Thyroid gland (tissue), 4 donors: Measurements from ENCODE around the gene ZNF22. TPM values are rescaled to one million over a fixed set of nuclear protein-coding genes. Genes with fewer than 3 reads are reported as not detected.
A peak's percentile ranks its signal among the peaks of the same experiment; 100 is the strongest.

Source experiments
- DNase-seq, 2 donors: peaks; one replicate each; pipeline ENCODE4 v3.0.0-alpha.2; 2019
- H3K27ac ChIP-seq, 3 donors: fragments of 200-600 bp; sonication (generic); 1 replicate in 2 of 3; 2 replicates in 1 of 3; pipeline ENCODE4 v1.5.1; 2016 to 2019; ENCODE audit warnings: mild to moderate bottlenecking in 1 of 3, moderate library complexity in 1 of 3
- H3K27me3 ChIP-seq: fragments of 200-600 bp; sonication (generic); one replicate; pipeline ENCODE4 v1.5.1; 2019
- H3K36me3 ChIP-seq, 2 donors: fragments of 200-600 bp; sonication (generic); one replicate each; pipeline ENCODE4 v1.5.1; 2016 to 2019
- H3K4me1 ChIP-seq, 2 donors: fragments of 200-600 bp; sonication (generic); one replicate each; pipeline ENCODE4 v1.5.1; 2017 to 2019
- H3K4me3 ChIP-seq, 3 donors: fragments of 200-600 bp; sonication (generic); replicated peaks in 1 of 3; 1 replicate in 2 of 3; 2 replicates in 1 of 3; pipeline ENCODE4 v1.5.1; 2016; ENCODE audit warnings: mild to moderate bottlenecking in 1 of 3
- H3K9me3 ChIP-seq: fragments of 200-600 bp; sonication (generic); one replicate; pipeline ENCODE4 v1.5.1; 2017
- POLR2A ChIP-seq, 2 donors: fragments of 450-650 bp; IDR thresholded peaks; one replicate each; pipeline ENCODE4 v1.6.1; 2017; ENCODE audit warnings: antibody characterized with exemption in 2 of 2, mild to moderate bottlenecking in 2 of 2, moderate library complexity in 1 of 2
- WGBS, 2 donors: methylation state at CpG; one replicate each; pipeline ENCODE4 v1.1.5; 2017; 5-methylcytosine and 5-hydroxymethylcytosine counted together
- intact Hi-C: fragments of 100-400 bp; cut with DNase I; formaldehyde crosslinking; loops from one replicate; pipeline ENCODE4 v1.15.1; 2023
- total RNA-seq, 4 donors: library from RNA; depleted of rRNA; stranded (reverse); fragments of >200 nt; gene quantifications; one replicate each; pipeline ENCODE4 v1.2.3, GENCODE V29; 2016
- TF ChIP-seq, protein P1 (sequence below), 6 experiments: fragments of 200-600 bp in 3 of 6; fragments of 450-650 bp in 3 of 6; sonication (generic) in 3 of 6; IDR thresholded peaks; one replicate each; pipeline ENCODE4 v1.5.1; 2016 to 2019; ENCODE audit warnings: antibody characterized with exemption in 6 of 6, mild to moderate bottlenecking in 2 of 6, inconsistent platforms in 1 of 6, moderate library complexity in 1 of 6

The ZNF22 gene
- total RNA-seq, 4 donors from 2014 or later, result 28.5 to 40.3 (median 33.1) TPM

- Histone ChIP-seq H3K27me3 (no peaks in the 10 kb centered on the region), H3K36me3 (peaks cover 57 to 60% of the 10 kb centered on the region in 2 donors), H3K27ac (peak overlapping the region in 2 of 3 donors; percentile 67 to 97), H3K4me3 (no peak overlapping the region), H3K4me1 (peaks cover 40 to 82% of the 10 kb centered on the region in 2 donors), H3K9me3 (no peaks in the 10 kb centered on the region)
- intact Hi-C loops, result no loop called here
- peak in 1 of 2 donors; percentile 3 for DNase-seq
- TF ChIP-seq, protein P1, sequence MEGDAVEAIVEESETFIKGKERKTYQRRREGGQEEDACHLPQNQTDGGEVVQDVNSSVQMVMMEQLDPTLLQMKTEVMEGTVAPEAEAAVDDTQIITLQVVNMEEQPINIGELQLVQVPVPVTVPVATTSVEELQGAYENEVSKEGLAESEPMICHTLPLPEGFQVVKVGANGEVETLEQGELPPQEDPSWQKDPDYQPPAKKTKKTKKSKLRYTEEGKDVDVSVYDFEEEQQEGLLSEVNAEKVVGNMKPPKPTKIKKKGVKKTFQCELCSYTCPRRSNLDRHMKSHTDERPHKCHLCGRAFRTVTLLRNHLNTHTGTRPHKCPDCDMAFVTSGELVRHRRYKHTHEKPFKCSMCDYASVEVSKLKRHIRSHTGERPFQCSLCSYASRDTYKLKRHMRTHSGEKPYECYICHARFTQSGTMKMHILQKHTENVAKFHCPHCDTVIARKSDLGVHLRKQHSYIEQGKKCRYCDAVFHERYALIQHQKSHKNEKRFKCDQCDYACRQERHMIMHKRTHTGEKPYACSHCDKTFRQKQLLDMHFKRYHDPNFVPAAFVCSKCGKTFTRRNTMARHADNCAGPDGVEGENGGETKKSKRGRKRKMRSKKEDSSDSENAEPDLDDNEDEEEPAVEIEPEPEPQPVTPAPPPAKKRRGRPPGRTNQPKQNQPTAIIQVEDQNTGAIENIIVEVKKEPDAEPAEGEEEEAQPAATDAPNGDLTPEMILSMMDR (IDR thresholded peaks at IDR 0.05), result no peak
- no peak for TF ChIP-seq POLR2A (IDR thresholded peaks at IDR 0.05)
- 90 to 91% methylated on average over 14 of the region's 14 CpGs for WGBS, 2 donors
Observed at GRCh38 chr10:44980309-44981171, 20.2 kb upstream of the ZNF22 start.

- Histone ChIP-seq H3K4me3 (no peak overlapping the region), H3K9me3 (no peaks in the 10 kb centered on the region), H3K36me3 (peaks cover 59 to 61% of the 10 kb centered on the region in 2 donors)
Observed at GRCh38 chr10:44981172-44982113, 19.3 kb upstream of the ZNF22 start.

GRCh38 chr10:44982114-44982460, 18.6 kb upstream of the ZNF22 start:
- intact Hi-C loops, result no loop called here
- TF ChIP-seq, protein P1 (IDR thresholded peaks at IDR 0.05), result no peak
- peak in 1 of 2 donors; percentile 7 for TF ChIP-seq POLR2A (IDR thresholded peaks at IDR 0.05)
- Histone ChIP-seq H3K9me3 (no peaks in the 10 kb centered on the region), H3K27ac (peak overlapping the region; percentile 50 to 97 (median 67)), H3K36me3 (peaks cover 59 to 61% of the 10 kb centered on the region in 2 donors), H3K27me3 (no peaks in the 10 kb centered on the region), H3K4me1 (peaks cover 29 to 70% of the 10 kb centered on the region in 2 donors), H3K4me3 (no peak overlapping the region)
- DNase-seq, result peak; percentile 25 to 33
- WGBS, 2 donors, result 81 to 97% methylated on average over 7 to 8 of the region's 9 CpGs

More at GRCh38 chr10:44981172-44982113, 19.3 kb upstream of the ZNF22 start:
- peak overlapping the region; percentile 50 to 97 (median 67) for H3K27ac ChIP-seq
- H3K4me1 ChIP-seq, result peaks cover 34 to 77% of the 10 kb centered on the region in 2 donors
- TF ChIP-seq POLR2A (IDR thresholded peaks at IDR 0.05), result no peak
- TF ChIP-seq, protein P1 (IDR thresholded peaks at IDR 0.05), result no peak
- intact Hi-C loops, result no loop called here
- 67 to 78% methylated on average over 11 of the region's 11 CpGs for WGBS, 2 donors
- DNase-seq, result peak in 1 of 2 donors; percentile 7
- no peaks in the 10 kb centered on the region for H3K27me3 ChIP-seq

GRCh38 chr10:44982496-44982895, 18.2 kb upstream of the ZNF22 start:
- intact Hi-C loops, result no loop called here
- Histone ChIP-seq H3K27ac (peak overlapping the region in 2 of 3 donors; percentile 67 to 97), H3K9me3 (no peaks in the 10 kb centered on the region), H3K4me3 (no peak overlapping the region), H3K27me3 (no peaks in the 10 kb centered on the region), H3K4me1 (peaks cover 25 to 70% of the 10 kb centered on the region in 2 donors), H3K36me3 (peaks cover 58 to 59% of the 10 kb centered on the region in 2 donors)
- 76 to 100% methylated on average over 2 to 5 of the region's 9 CpGs for WGBS, 2 donors
- TF ChIP-seq POLR2A (IDR thresholded peaks at IDR 0.05), result no peak
- TF ChIP-seq, protein P1 (IDR thresholded peaks at IDR 0.05), result no peak
- DNase-seq, result no peak
